H1 (cell line): Measurements from ENCODE around the gene HNF4A. TPM values are rescaled to one million over a fixed set of nuclear protein-coding genes. Genes with fewer than 3 reads are reported as not detected.
A peak's percentile ranks its signal among the peaks of the same experiment; 100 is the strongest.

Source experiments
- CTCF ChIA-PET: fragments of 300-600 bp; sonication (Branson Sonifier 250); formaldehyde crosslinking; loops from one replicate; lab custom pipeline; 2021; ENCODE audit not compliant: partially characterized antibody; lab: Charles Lee
- POLR2A ChIA-PET: fragments of 300-600 bp; sonication (Branson Sonifier 250); formaldehyde crosslinking; loops from one replicate; lab custom pipeline; 2021; ENCODE audit warnings: inconsistent platforms; ENCODE audit not compliant: partially characterized antibody; lab: Charles Lee
- DNase-seq, 2 experiments: peaks; one replicate each; pipeline versions ENCODE4 v3.0.0 to v3.0.0-alpha.2; 2010 to 2022; ENCODE audit warnings: low spot score in 2 of 2, low read depth in 1 of 2, mixed read lengths in 1 of 2
- FAIRE-seq: peaks from 2 replicates; lab custom pipeline; 2011; peaks lifted over from hg19 to GRCh38; lab: Jason Lieb, UNC
- H2AFZ ChIP-seq: 2 replicates; pipeline ENCODE4 v1.8.1; 2012; ENCODE audit warnings: low read length, inconsistent platforms
- H2AK5ac ChIP-seq: 2 replicates; pipeline ENCODE4 v1.6.1; 2013; ENCODE audit warnings: low read depth, low read length
- H2BK120ac ChIP-seq: replicated peaks from 2 replicates; pipeline ENCODE3; 2013; ENCODE audit warnings: low read depth, low read length, inconsistent platforms
- H2BK12ac ChIP-seq: 2 replicates; pipeline ENCODE4 v1.6.1; 2013; ENCODE audit warnings: low read depth, low read length
- H2BK15ac ChIP-seq: 2 replicates; pipeline ENCODE4 v1.6.1; 2013; ENCODE audit warnings: low read length
- H2BK20ac ChIP-seq: 2 replicates; pipeline ENCODE4 v1.6.1; 2013; ENCODE audit warnings: low read length
- H2BK5ac ChIP-seq: 2 replicates; pipeline ENCODE4 v1.6.1; 2013; ENCODE audit warnings: low read depth, low read length
- H3K14ac ChIP-seq: 2 replicates; pipeline ENCODE4 v1.6.1; 2013; ENCODE audit warnings: inconsistent platforms; ENCODE audit not compliant: insufficient read length
- H3K18ac ChIP-seq: 2 replicates; pipeline ENCODE4 v1.6.1; 2013; ENCODE audit warnings: low read length; ENCODE audit errors: extremely low read depth
- H3K23ac ChIP-seq: 2 replicates; pipeline ENCODE4 v1.6.1; 2013; ENCODE audit warnings: inconsistent platforms; ENCODE audit not compliant: insufficient read length
- H3K23me2 ChIP-seq: 2 replicates; pipeline ENCODE4 v1.6.1; 2013; ENCODE audit warnings: low read depth, low read length
- H3K27ac ChIP-seq: 2 replicates; pipeline ENCODE4 v1.6.1; 2011; ENCODE audit warnings: low read depth, low read length, inconsistent platforms
- H3K27me3 ChIP-seq, 4 experiments: replicated peaks in 1 of 4; 1 replicate in 1 of 4; 2 replicates in 3 of 4; pipeline versions ENCODE4 v1.6.1 to v1.8.1; 2011 to 2013; ENCODE audit warnings: low read length in 3 of 4, mild to moderate bottlenecking in 3 of 4, inconsistent platforms in 2 of 4, mixed read lengths in 2 of 4, moderate library complexity in 1 of 4; ENCODE audit not compliant: control insufficient read depth in 3 of 4, insufficient read depth in 3 of 4; ENCODE audit errors: extremely low read depth in 1 of 4
- H3K36me3 ChIP-seq, 4 experiments: 2 replicates each; pipeline versions ENCODE4 v1.6.1 to v1.8.1; 2011 to 2013; ENCODE audit warnings: mild to moderate bottlenecking in 4 of 4, low read length in 3 of 4, moderate library complexity in 2 of 4, control low read depth in 1 of 4, inconsistent platforms in 1 of 4; ENCODE audit not compliant: insufficient read depth in 4 of 4, control insufficient read depth in 2 of 4
- H3K4ac ChIP-seq: replicated peaks from 2 replicates; pipeline ENCODE3; 2013; ENCODE audit warnings: low read length, low read depth, mixed read lengths, inconsistent platforms; ENCODE audit not compliant: insufficient read length
- H3K4me1 ChIP-seq, 4 experiments: replicated peaks in 1 of 4; 1 replicate in 1 of 4; 2 replicates in 3 of 4; pipeline versions ENCODE4 v1.6.1 to v1.8.1; 2011 to 2013; ENCODE audit warnings: low read length in 3 of 4, inconsistent platforms in 2 of 4, mixed read lengths in 1 of 4; ENCODE audit not compliant: insufficient read depth in 4 of 4, control insufficient read depth in 3 of 4
- H3K4me2 ChIP-seq, 2 experiments: 2 replicates each; pipeline versions ENCODE4 v1.6.1 to v1.8.1; 2011 to 2013; ENCODE audit warnings: low read depth in 2 of 2, low read length in 2 of 2, control low read depth in 1 of 2, inconsistent platforms in 1 of 2, mild to moderate bottlenecking in 1 of 2; ENCODE audit not compliant: insufficient read depth in 1 of 2
- H3K4me3 ChIP-seq, 4 experiments: fragments of 200-600, 300-600 bp in 1 of 4; sonication (generic), shearing (Covaris generic), sonication (Bioruptor Twin) in 1 of 4; 2 replicates each; pipeline versions ENCODE4 v1.5.1 to v1.8.1; 2011 to 2016; ENCODE audit warnings: low read length in 4 of 4, low read depth in 3 of 4, control low read depth in 2 of 4, inconsistent platforms in 2 of 4, mild to moderate bottlenecking in 2 of 4, mixed read lengths in 1 of 4, moderate library complexity in 1 of 4; ENCODE audit not compliant: insufficient read depth in 2 of 4; ENCODE audit errors: extremely low read depth in 1 of 4
- H3K56ac ChIP-seq: replicated peaks from 2 replicates; pipeline ENCODE3; 2013; ENCODE audit warnings: low read depth, mild to moderate bottlenecking, mixed read lengths, low read length, inconsistent platforms; ENCODE audit not compliant: insufficient read length
- H3K79me1 ChIP-seq: 2 replicates; pipeline ENCODE4 v1.6.1; 2013; ENCODE audit warnings: low read depth, low read length, control low read depth
- H3K79me2 ChIP-seq, 2 experiments: 2 replicates each; pipeline versions ENCODE4 v1.6.1 to v1.8.1; 2012 to 2013; ENCODE audit warnings: low read length in 2 of 2, mild to moderate bottlenecking in 2 of 2, inconsistent platforms in 1 of 2; ENCODE audit not compliant: insufficient read depth in 2 of 2, control insufficient read depth in 1 of 2
- H3K9ac ChIP-seq, 4 experiments: replicated peaks in 1 of 4; 1 replicate in 1 of 4; 2 replicates in 3 of 4; pipeline versions ENCODE4 v1.6.1 to v1.8.1; 2011 to 2013; ENCODE audit warnings: low read depth in 3 of 4, low read length in 3 of 4, control low read depth in 2 of 4, mild to moderate bottlenecking in 2 of 4, moderate library complexity in 2 of 4, inconsistent platforms in 1 of 4; ENCODE audit errors: extremely low read depth in 1 of 4
- H3K9me3 ChIP-seq, 2 experiments: 2 replicates each; pipeline versions ENCODE4 v1.6.1 to v1.8.1; 2012 to 2013; ENCODE audit warnings: mild to moderate bottlenecking in 2 of 2, moderate library complexity in 2 of 2, control low read depth in 1 of 2, inconsistent platforms in 1 of 2, low read depth in 1 of 2, low read length in 1 of 2, mixed read lengths in 1 of 2; ENCODE audit not compliant: insufficient read depth in 2 of 2
- H4K20me1 ChIP-seq, 2 experiments: replicated peaks in 1 of 2; 2 replicates each; pipeline versions ENCODE3 to v1.8.1; 2011 to 2013; ENCODE audit warnings: inconsistent platforms in 2 of 2, low read length in 2 of 2, mild to moderate bottlenecking in 1 of 2; ENCODE audit not compliant: insufficient read depth in 2 of 2, control insufficient read depth in 1 of 2
- H4K5ac ChIP-seq: 2 replicates; pipeline ENCODE4 v1.6.1; 2013; ENCODE audit warnings: low read length, low read depth, mixed read lengths, inconsistent platforms; ENCODE audit not compliant: insufficient read length
- H4K8ac ChIP-seq: 2 replicates; pipeline ENCODE4 v1.8.0; 2013; ENCODE audit warnings: mild to moderate bottlenecking, moderate library complexity, low read length, inconsistent platforms; ENCODE audit not compliant: insufficient read depth; ENCODE audit errors: extremely low read depth
- H4K91ac ChIP-seq: replicated peaks from 2 replicates; pipeline ENCODE3; 2013; ENCODE audit warnings: low read length, mixed read lengths, inconsistent platforms; ENCODE audit not compliant: insufficient read length
- CBX5 ChIP-seq: fragments of 300-800, 300-1000 bp; sonication (generic); IDR thresholded peaks from 2 replicates; pipeline ENCODE4 v1.7.1; 2016; ENCODE audit warnings: antibody characterized with exemption, low read length, low read depth
- CTCF ChIP-seq, 3 experiments: IDR thresholded peaks; 1 replicate in 2 of 3; 2 replicates in 1 of 3; pipeline versions ENCODE4 v1.5.1 to v1.6.1; 2011; ENCODE audit warnings: low read length in 3 of 3, mild to moderate bottlenecking in 3 of 3, inconsistent platforms in 2 of 3, low read depth in 1 of 3, moderate library complexity in 1 of 3; ENCODE audit not compliant: insufficient read depth in 1 of 3; ENCODE audit errors: control extremely low read depth in 1 of 3
- GABPA ChIP-seq: IDR thresholded peaks from 2 replicates; pipeline ENCODE4 v1.6.1; 2011; ENCODE audit warnings: mild to moderate bottlenecking, low read length, moderate library complexity, borderline replicate concordance; ENCODE audit not compliant: insufficient read depth
- POU5F1 ChIP-seq: IDR thresholded peaks from 2 replicates; pipeline ENCODE4 v1.6.1; 2011; ENCODE audit warnings: low read depth, mild to moderate bottlenecking, low read length, moderate library complexity
- RAD21 ChIP-seq, 2 experiments: IDR thresholded peaks in 1 of 2; conservative IDR thresholded peaks in 1 of 2; 2 replicates each; pipeline ENCODE4 v1.6.1; 2011; ENCODE audit warnings: low read depth in 2 of 2, low read length in 2 of 2, improper control_type of control experiment in 1 of 2, inconsistent platforms in 1 of 2, mild to moderate bottlenecking in 1 of 2, moderate library complexity in 1 of 2
- SAP30 ChIP-seq: fragments of 300-600 bp; sonication (generic); IDR thresholded peaks from 2 replicates; pipeline ENCODE4 v1.7.1; 2012; ENCODE audit warnings: low read length, moderate library complexity, mild to moderate bottlenecking, inconsistent platforms; ENCODE audit not compliant: insufficient read depth, insufficient replicate concordance
- SP1 ChIP-seq: IDR thresholded peaks from 2 replicates; pipeline ENCODE4 v1.6.1; 2011; ENCODE audit warnings: low read depth, low read length
- TEAD4 ChIP-seq: IDR thresholded peaks from 2 replicates; pipeline ENCODE4 v1.6.1; 2012; ENCODE audit warnings: low read depth, low read length, inconsistent platforms, mixed read lengths
- WGBS, 2 experiments: shearing (Covaris generic) in 1 of 2; methylation state at CpG; one replicate each; pipeline versions ENCODE4 v1.1.6 to v1.1.7; 2013 to 2015; ENCODE audit warnings: low lambda C conversion rate in 2 of 2, mixed read lengths in 2 of 2, inconsistent platforms in 1 of 2, low coverage in 1 of 2, missing lambda C conversion rate in 1 of 2; ENCODE audit not compliant: insufficient replicate concordance in 2 of 2, insufficient coverage in 1 of 2, insufficient read length in 1 of 2; ENCODE audit errors: extremely low coverage in 1 of 2, missing lambda C conversion rate in 1 of 2; 5-methylcytosine and 5-hydroxymethylcytosine counted together
- polyA plus RNA-seq, 7 experiments: library from polyadenylated mRNA; depleted of rRNA in 3 of 7; stranded (reverse) in 5 of 7; unstranded in 2 of 7; fragments of >200 nt in 5 of 7; fragments of 200-250 nt in 2 of 7; gene quantifications; 1 replicate in 5 of 7; 2 replicates in 1 of 7; 4 replicates in 1 of 7; pipeline versions ENCODE4 v1.2.1 to v1.2.3, GENCODE V29; 2011 to 2013; ENCODE audit warnings: missing spikeins in 2 of 7, mixed read lengths in 2 of 7
- total RNA-seq: library from RNA; stranded (reverse); fragmentation: NEBNext Ultra II Directional; extraction: Animal tissue kit (Norgen Biotek cat#: 25700); gene quantifications from 2 replicates; pipeline ENCODE4 v1.2.1, GENCODE V29; 2021

The HNF4A gene
- total and polyA plus RNA-seq, 2 of the 8 experiments (the other 6 are each of a cell fraction or from before 2014, with no cell fraction given), result 0.03 TPM; not detected in 1

- CTCF ChIA-PET, result interaction anchor here (0.6 to 3.1 kb wide), 25 partner anchors 9 to 349 kb away, joined by 3 to 33 read pairs (median 7); no protein-coding TSS in a partner anchor
- Histone ChIP-seq H4K20me1 (no peaks in the 10 kb centered on the region), H3K79me2 (no peaks in the 10 kb centered on the region)
- TF ChIP-seq GABPA (no peak), CBX5 (no peak), SP1 (no peak), TEAD4 (0 out of 2 replicates have a peak, but pooled peaks have one; percentile 16), SAP30 (no peak), POU5F1 (no peak), RAD21 (IDR thresholded peaks at IDR 0.05 in 1 of 2, conservative IDR thresholded peaks at IDR 0.05 in 1 of 2; ENCODE audit: low read depth in 2 of 2, low read length in 2 of 2) (peak; percentile 46 to 62), CTCF (IDR thresholded peaks at IDR 0.05; ENCODE audit: control extremely low read depth in 1 of 3, insufficient read depth in 1 of 3, low read depth in 1 of 3, low read length in 3 of 3) (peak; percentile 61 to 92 (median 78))
- TF ChIP-seq, all 59 proteins: peak for 3
- no peaks in the 10 kb centered on the region for H3K9me3 ChIP-seq
- DNase-seq (peak; percentile 29 to 80), FAIRE-seq (no peak)
- no peak overlapping the region for H3K4ac ChIP-seq
- no peak overlapping the region for H2BK12ac ChIP-seq
- no peak overlapping the region for H2BK15ac ChIP-seq
- no peaks in the 10 kb centered on the region for H3K36me3 ChIP-seq
- no peak overlapping the region for H3K56ac ChIP-seq
- no peak overlapping the region for H3K4me2 ChIP-seq
- POLR2A ChIA-PET, result no interaction called here
- no peak overlapping the region for H3K14ac ChIP-seq
- no peaks in the 10 kb centered on the region for H3K27me3 ChIP-seq
- 75% methylated on average over 9 of the region's 9 CpGs; no CpG with 5 or more reads in 1 of the 2 experiments for WGBS, 2 experiments
- no peak overlapping the region for H4K8ac ChIP-seq
- no peak overlapping the region for H2BK120ac ChIP-seq
- no peaks in the 10 kb centered on the region for H3K79me1 ChIP-seq
- H3K18ac ChIP-seq, result no peak overlapping the region
- H2AFZ ChIP-seq, result peak overlapping the region; percentile 33; the same call in 1 of the 2 replicates
- H3K9ac ChIP-seq, result no peak overlapping the region
- no peaks in the 10 kb centered on the region for H3K4me1 ChIP-seq
- no peak overlapping the region for H3K27ac ChIP-seq
- H3K23ac ChIP-seq, result no peak overlapping the region
- no peak overlapping the region for H2BK5ac ChIP-seq
- H2AK5ac ChIP-seq, result no peak overlapping the region
- H3K23me2 ChIP-seq, result no peaks in the 10 kb centered on the region
- no peak overlapping the region for H3K4me3 ChIP-seq
- no peak overlapping the region for H2BK20ac ChIP-seq
- no peak overlapping the region for H4K5ac ChIP-seq
- no peak overlapping the region for H4K91ac ChIP-seq
These were observed 93.5 kb downstream of the HNF4A start for GRCh38 chr20:44448753-44449546.
